ENCODE data around the gene TMEM9. TPM values are rescaled to one million over a fixed set of nuclear protein-coding genes. Genes with fewer than 3 reads are reported as not detected.
A peak's percentile ranks its signal among the peaks of the same experiment; 100 is the strongest.

TMEM9 gene
- total and polyA plus RNA-seq, 9 of the 15 experiments (the other 6 are each of a cell fraction or from before 2014, with no cell fraction given) = 30.4 to 107 (median 67.6) TPM

DNA sequence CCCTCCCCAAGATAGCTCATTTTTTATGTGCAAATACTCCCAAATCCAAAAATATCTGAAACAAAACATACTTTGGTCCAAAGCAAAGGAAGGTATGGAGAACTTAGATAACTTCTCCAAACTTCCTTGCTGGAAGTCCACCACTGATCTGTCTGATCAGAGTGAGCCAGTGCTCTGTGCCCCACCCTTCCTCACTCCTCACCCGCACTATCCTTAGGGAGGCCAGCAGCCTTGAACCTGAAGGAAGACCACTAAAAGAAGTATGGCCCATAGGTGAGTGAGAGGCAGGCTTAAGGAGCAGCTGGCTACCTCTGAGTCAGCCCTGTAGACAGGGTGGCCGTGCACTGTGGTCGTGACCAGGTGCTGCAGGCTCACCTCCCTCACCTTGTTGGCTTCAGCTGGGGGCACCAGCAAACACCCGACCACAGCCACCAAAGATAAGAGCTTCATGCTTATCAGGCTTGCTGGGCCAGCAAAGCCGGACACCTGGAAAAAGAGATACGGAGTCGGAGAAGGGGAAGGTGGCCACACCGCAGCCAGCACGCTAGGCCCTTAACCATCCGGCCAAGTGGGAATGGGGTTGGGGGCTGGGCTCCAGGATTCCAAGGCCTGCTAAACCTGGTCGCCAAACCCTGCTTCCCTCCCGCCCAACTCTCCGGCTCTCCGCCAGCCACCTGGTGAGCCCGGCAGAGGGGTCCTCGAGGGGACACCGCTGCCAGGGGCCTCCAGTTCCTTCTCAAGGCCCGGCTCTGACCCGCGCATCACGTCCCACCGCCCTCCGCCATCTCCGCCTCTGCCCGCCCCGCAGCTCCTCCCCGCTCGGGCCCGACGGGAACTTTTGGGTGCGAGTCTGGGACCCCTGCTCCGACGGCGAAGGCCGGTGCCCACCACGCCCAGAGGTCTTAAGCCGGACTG, 543 bp downstream of the TMEM9 start (continued):
- TF ChIP-seq CHCHD3 (CRISPR knock-in tag; IDR thresholded peaks at IDR 0.05) = no peak
- TF ChIP-seq RFX1 (IDR thresholded peaks at IDR 0.05) = no peak
- TF ChIP-seq POLR2B (IDR thresholded peaks at IDR 0.05; ENCODE audit: low read depth, partially characterized antibody) = no peak
- TF ChIP-seq TGIF2 (CRISPR knock-in tag; IDR thresholded peaks at IDR 0.05) = no peak
- no peak for TF ChIP-seq DDX20 (tag; IDR thresholded peaks at IDR 0.05; ENCODE audit: low read depth)
- TF ChIP-seq GTF2F1 (IDR thresholded peaks at IDR 0.05; ENCODE audit: low read depth, low read length) = no peak
- TF ChIP-seq KDM5B (IDR thresholded peaks at IDR 0.05; ENCODE audit: insufficient replicate concordance, low read depth, low read length) = no peak
- no peak for TF ChIP-seq ZNF133 (CRISPR knock-in tag; IDR thresholded peaks at IDR 0.05)
- TF ChIP-seq, protein P1, sequence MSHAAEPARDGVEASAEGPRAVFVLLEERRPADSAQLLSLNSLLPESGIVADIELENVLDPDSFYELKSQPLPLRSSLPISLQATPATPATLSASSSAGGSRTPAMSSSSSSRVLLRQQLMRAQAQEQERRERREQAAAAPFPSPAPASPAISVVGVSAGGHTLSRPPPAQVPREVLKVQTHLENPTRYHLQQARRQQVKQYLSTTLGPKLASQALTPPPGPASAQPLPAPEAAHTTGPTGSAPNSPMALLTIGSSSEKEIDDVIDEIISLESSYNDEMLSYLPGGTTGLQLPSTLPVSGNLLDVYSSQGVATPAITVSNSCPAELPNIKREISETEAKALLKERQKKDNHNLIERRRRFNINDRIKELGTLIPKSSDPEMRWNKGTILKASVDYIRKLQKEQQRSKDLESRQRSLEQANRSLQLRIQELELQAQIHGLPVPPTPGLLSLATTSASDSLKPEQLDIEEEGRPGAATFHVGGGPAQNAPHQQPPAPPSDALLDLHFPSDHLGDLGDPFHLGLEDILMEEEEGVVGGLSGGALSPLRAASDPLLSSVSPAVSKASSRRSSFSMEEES (CRISPR knock-in tag; IDR thresholded peaks at IDR 0.05) = no peak
- peak; percentile 28; the same call in 1 of the 2 replicates for TF ChIP-seq L3MBTL2 (IDR thresholded peaks at IDR 0.05)
- no peak for TF ChIP-seq PHB (CRISPR knock-in tag; IDR thresholded peaks at IDR 0.05)
- TF ChIP-seq U2AF1 (optimal IDR thresholded peaks at IDR 0.05; ENCODE audit: low read depth, low read length) = no peak
- TF ChIP-seq EWSR1 (IDR thresholded peaks at IDR 0.05; ENCODE audit: borderline replicate concordance, low read depth, partially characterized antibody) = no peak
- no peak for TF ChIP-seq XRCC3 (IDR thresholded peaks at IDR 0.05)
- peak; percentile 14; the same call in 1 of the 2 replicates for TF ChIP-seq NFRKB (IDR thresholded peaks at IDR 0.05; ENCODE audit: low read depth)
- no peak for TF ChIP-seq ZNF436 (CRISPR knock-in tag; IDR thresholded peaks at IDR 0.05)
- TF ChIP-seq CHD4 (IDR thresholded peaks at IDR 0.05; ENCODE audit: insufficient read depth, insufficient replicate concordance, low read depth, low read length, poor library complexity, severe bottlenecking) = no peak
- TF ChIP-seq SAP30 (IDR thresholded peaks at IDR 0.05; ENCODE audit: borderline replicate concordance, insufficient read depth, low read depth, low read length, poor library complexity, severe bottlenecking) = no peak
- TF ChIP-seq MTA2 (IDR thresholded peaks at IDR 0.05; ENCODE audit: low read depth) = peak; percentile 90
- TF ChIP-seq, protein P2, sequence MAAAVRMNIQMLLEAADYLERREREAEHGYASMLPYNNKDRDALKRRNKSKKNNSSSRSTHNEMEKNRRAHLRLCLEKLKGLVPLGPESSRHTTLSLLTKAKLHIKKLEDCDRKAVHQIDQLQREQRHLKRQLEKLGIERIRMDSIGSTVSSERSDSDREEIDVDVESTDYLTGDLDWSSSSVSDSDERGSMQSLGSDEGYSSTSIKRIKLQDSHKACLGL (CRISPR knock-in tag; IDR thresholded peaks at IDR 0.05; ENCODE audit: borderline replicate concordance, poor library complexity, severe bottlenecking) = no peak
- TF ChIP-seq IFI16 (CRISPR knock-in tag; IDR thresholded peaks at IDR 0.05) = no peak
- TF ChIP-seq ZNF41 (CRISPR knock-in tag; conservative IDR thresholded peaks at IDR 0.05) = no peak
- TF ChIP-seq ZKSCAN1 (IDR thresholded peaks at IDR 0.05; ENCODE audit: low read depth, low read length) = 0 out of 2 replicates have a peak, but pooled peaks have one; percentile 42
- TF ChIP-seq, protein P3, sequence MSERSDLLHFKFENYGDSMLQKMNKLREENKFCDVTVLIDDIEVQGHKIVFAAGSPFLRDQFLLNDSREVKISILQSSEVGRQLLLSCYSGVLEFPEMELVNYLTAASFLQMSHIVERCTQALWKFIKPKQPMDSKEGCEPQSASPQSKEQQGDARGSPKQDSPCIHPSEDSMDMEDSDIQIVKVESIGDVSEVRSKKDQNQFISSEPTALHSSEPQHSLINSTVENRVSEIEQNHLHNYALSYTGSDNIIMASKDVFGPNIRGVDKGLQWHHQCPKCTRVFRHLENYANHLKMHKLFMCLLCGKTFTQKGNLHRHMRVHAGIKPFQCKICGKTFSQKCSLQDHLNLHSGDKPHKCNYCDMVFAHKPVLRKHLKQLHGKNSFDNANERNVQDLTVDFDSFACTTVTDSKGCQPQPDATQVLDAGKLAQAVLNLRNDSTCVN (CRISPR knock-in tag; IDR thresholded peaks at IDR 0.05) = no peak
- TF ChIP-seq MAFF (IDR thresholded peaks at IDR 0.05; ENCODE audit: low read length) = no peak
- TF ChIP-seq ZNF311 (CRISPR knock-in tag; IDR thresholded peaks at IDR 0.05) = no peak

Measured in K562 (cell line).